Measurements from ENCODE around the gene ATP5MC2.
"Not testable (repeated sequence)": the region's sequence is repeated elsewhere in the genome, so short reads cannot be mapped to it uniquely, and the experiment has no call there.

Gene ATP5MC2

GRCh38 chr12:53659011-53659551 lies 16.8 kb downstream of the ATP5MC2 start:
- DNase-seq (ENCODE audit: extremely low read depth, insufficient read length) = no peak
- Histone ChIP-seq H3K36me3 (ENCODE audit: control insufficient read depth, insufficient read depth, low read length) (peaks cover 3% of the 10 kb centered on the region), H3K4me3 (replicated peaks; ENCODE audit: low read depth, low read length) (no peak overlapping the region), H3K27me3 (replicated peaks; ENCODE audit: control insufficient read depth, insufficient read depth, low read length) (no peaks in the 10 kb centered on the region)
- no peak for TF ChIP-seq CTCF (IDR thresholded peaks at IDR 0.05; ENCODE audit: insufficient read depth, low read length, poor library complexity, severe bottlenecking)

- H3K36me3 ChIP-seq (ENCODE audit: control insufficient read depth, insufficient read depth, low read length) = no peaks in the 10 kb centered on the region
- no peak for TF ChIP-seq CTCF (IDR thresholded peaks at IDR 0.05; ENCODE audit: insufficient read depth, low read length, poor library complexity, severe bottlenecking)
- DNase-seq (ENCODE audit: extremely low read depth, insufficient read length) = no peak
- no peak overlapping the region for H3K4me3 ChIP-seq (replicated peaks; ENCODE audit: low read depth, low read length)
- H3K27me3 ChIP-seq (replicated peaks; ENCODE audit: control insufficient read depth, insufficient read depth, low read length) = no peaks in the 10 kb centered on the region
Observed at GRCh38 chr12:53657041-53657440, 18.8 kb downstream of the ATP5MC2 start.

GRCh38 chr12:53653595-53653994 lies 22.3 kb downstream of the ATP5MC2 start:
- H3K4me3 ChIP-seq (replicated peaks; ENCODE audit: low read depth, low read length) = no peak overlapping the region
- no peak for DNase-seq (ENCODE audit: extremely low read depth, insufficient read length)
- no peak for TF ChIP-seq CTCF (IDR thresholded peaks at IDR 0.05; ENCODE audit: insufficient read depth, low read length, poor library complexity, severe bottlenecking)
- no peaks in the 10 kb centered on the region for H3K27me3 ChIP-seq (replicated peaks; ENCODE audit: control insufficient read depth, insufficient read depth, low read length)
- H3K36me3 ChIP-seq (ENCODE audit: control insufficient read depth, insufficient read depth, low read length) = no peaks in the 10 kb centered on the region

GRCh38 chr12:53652366-53652765 lies 23.5 kb downstream of the ATP5MC2 start:
- H3K36me3 ChIP-seq (ENCODE audit: control insufficient read depth, insufficient read depth, low read length) = no peaks in the 10 kb centered on the region
- H3K4me3 ChIP-seq (replicated peaks; ENCODE audit: low read depth, low read length) = no peak overlapping the region
- H3K27me3 ChIP-seq (replicated peaks; ENCODE audit: control insufficient read depth, insufficient read depth, low read length) = no peaks in the 10 kb centered on the region
- no peak for DNase-seq (ENCODE audit: extremely low read depth, insufficient read length)
- TF ChIP-seq CTCF (IDR thresholded peaks at IDR 0.05; ENCODE audit: insufficient read depth, low read length, poor library complexity, severe bottlenecking) = no peak

GRCh38 chr12:53651737-53652136 lies 24.1 kb downstream of the ATP5MC2 start:
- TF ChIP-seq CTCF (IDR thresholded peaks at IDR 0.05; ENCODE audit: insufficient read depth, low read length, poor library complexity, severe bottlenecking) = no peak
- Histone ChIP-seq H3K4me3 (replicated peaks; ENCODE audit: low read depth, low read length) (no peak overlapping the region), H3K36me3 (ENCODE audit: control insufficient read depth, insufficient read depth, low read length) (no peaks in the 10 kb centered on the region), H3K27me3 (replicated peaks; ENCODE audit: control insufficient read depth, insufficient read depth, low read length) (no peaks in the 10 kb centered on the region)
- DNase-seq (ENCODE audit: extremely low read depth, insufficient read length) = no peak

GRCh38 chr12:53646300-53646699 lies 29.6 kb downstream of the ATP5MC2 start:
- not testable (repeated sequence) for H3K4me3 ChIP-seq (replicated peaks; ENCODE audit: low read depth, low read length); H3K27me3 ChIP-seq (replicated peaks; ENCODE audit: control insufficient read depth, insufficient read depth, low read length); DNase-seq (ENCODE audit: extremely low read depth, insufficient read length); H3K36me3 ChIP-seq (ENCODE audit: control insufficient read depth, insufficient read depth, low read length)

Data from GM06990 (cell line).